Activated T-helper 1 cell treated with anti-CD3 and anti-CD28 coated beads, Interleukin-2, amount 50 U/mL, for 16 hours (primary cell): ENCODE measurements around the gene CD177.
"Not testable (repeated sequence)": the region's sequence is repeated elsewhere in the genome, so short reads cannot be mapped to it uniquely, and the experiment has no call there.

Experiments
- DNase-seq, 2 donors: peaks; one replicate each; pipeline ENCODE4 v3.0.0-alpha.2; 2020; ENCODE audit warnings: low read depth in 1 of 2, low spot score in 1 of 2

The CD177 gene

GRCh38 chr19:43353606-43354304 lies at the start of gene CD177:
Gene CD177, plus strand, starts transcription at chr19:43353686. Its CDS starts 29 bp downstream, at chr19:43353715.
- DNase-seq, result no peak

- no peak for DNase-seq
Measured at GRCh38 chr19:43305642-43306041, 47.8 kb upstream of the CD177 start.

GRCh38 chr19:43306097-43306496 lies 47.4 kb upstream of the CD177 start:
- DNase-seq, result no peak

GRCh38 chr19:43308244-43308815 lies 45.2 kb upstream of the CD177 start:
- no peak for DNase-seq

- DNase-seq, result no peak
Measured at GRCh38 chr19:43309466-43309865, 44.0 kb upstream of the CD177 start.

- DNase-seq, result no peak
Measured at GRCh38 chr19:43310221-43310620, 43.3 kb upstream of the CD177 start.

GRCh38 chr19:43311256-43311655 lies 42.2 kb upstream of the CD177 start:
- no peak for DNase-seq

GRCh38 chr19:43311706-43312105 lies 41.8 kb upstream of the CD177 start:
- DNase-seq, result no peak

- no peak for DNase-seq
Measured at GRCh38 chr19:43313711-43314495, 39.6 kb upstream of the CD177 start.

GRCh38 chr19:43315851-43316250 lies 37.6 kb upstream of the CD177 start:
- DNase-seq, result no peak

GRCh38 chr19:43316591-43317319 lies 36.7 kb upstream of the CD177 start:
- no peak for DNase-seq

GRCh38 chr19:43318203-43318602 lies 35.3 kb upstream of the CD177 start:
- no peak for DNase-seq

GRCh38 chr19:43318796-43319314 lies 34.6 kb upstream of the CD177 start:
- no peak for DNase-seq

GRCh38 chr19:43320546-43320945 lies 32.9 kb upstream of the CD177 start:
- DNase-seq, result no peak

GRCh38 chr19:43326761-43327160 lies 26.7 kb upstream of the CD177 start:
- not testable (repeated sequence) for DNase-seq

GRCh38 chr19:43328561-43328960 lies 24.9 kb upstream of the CD177 start:
- not testable (repeated sequence) for DNase-seq

- DNase-seq, result not testable (repeated sequence)
Measured at GRCh38 chr19:43329049-43329448, 24.4 kb upstream of the CD177 start.

- DNase-seq, result no peak
Measured at GRCh38 chr19:43329989-43330388, 23.5 kb upstream of the CD177 start.

GRCh38 chr19:43330726-43331434 lies 22.6 kb upstream of the CD177 start:
- DNase-seq, result no peak

- no peak for DNase-seq
Measured at GRCh38 chr19:43331435-43332010, 22.0 kb upstream of the CD177 start.
